NCI-H2196 treated with DMSO at 0.1 percent for 48 hours (cell line): ENCODE data around the gene IQCH.

Source experiments
- DNase-seq: peaks from one replicate; lab custom pipeline; 2025; ENCODE audit not compliant: unreplicated experiment; lab: John Stamatoyannopoulos, UW

The IQCH gene

DNA sequence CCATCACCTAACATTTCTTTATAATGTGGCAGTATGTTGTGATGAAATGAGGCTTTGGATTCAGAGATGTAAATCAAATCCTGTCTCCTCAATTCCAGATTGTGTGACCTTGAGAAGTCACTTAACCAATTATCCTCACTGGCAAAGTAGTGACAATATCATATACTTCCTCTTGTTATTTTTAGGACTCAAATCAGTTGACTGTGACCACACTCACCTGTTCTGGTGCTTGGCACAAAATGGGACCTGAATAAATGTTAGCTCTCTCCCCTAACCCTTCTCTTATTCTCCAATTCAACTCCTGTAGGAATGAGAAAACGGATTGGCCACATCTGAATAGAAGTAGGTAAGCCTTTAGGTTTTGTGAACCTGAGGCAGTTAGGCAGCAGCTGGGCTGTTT is 42.1 kb downstream of the IQCH start:
- DNase-seq: no peak

DNA sequence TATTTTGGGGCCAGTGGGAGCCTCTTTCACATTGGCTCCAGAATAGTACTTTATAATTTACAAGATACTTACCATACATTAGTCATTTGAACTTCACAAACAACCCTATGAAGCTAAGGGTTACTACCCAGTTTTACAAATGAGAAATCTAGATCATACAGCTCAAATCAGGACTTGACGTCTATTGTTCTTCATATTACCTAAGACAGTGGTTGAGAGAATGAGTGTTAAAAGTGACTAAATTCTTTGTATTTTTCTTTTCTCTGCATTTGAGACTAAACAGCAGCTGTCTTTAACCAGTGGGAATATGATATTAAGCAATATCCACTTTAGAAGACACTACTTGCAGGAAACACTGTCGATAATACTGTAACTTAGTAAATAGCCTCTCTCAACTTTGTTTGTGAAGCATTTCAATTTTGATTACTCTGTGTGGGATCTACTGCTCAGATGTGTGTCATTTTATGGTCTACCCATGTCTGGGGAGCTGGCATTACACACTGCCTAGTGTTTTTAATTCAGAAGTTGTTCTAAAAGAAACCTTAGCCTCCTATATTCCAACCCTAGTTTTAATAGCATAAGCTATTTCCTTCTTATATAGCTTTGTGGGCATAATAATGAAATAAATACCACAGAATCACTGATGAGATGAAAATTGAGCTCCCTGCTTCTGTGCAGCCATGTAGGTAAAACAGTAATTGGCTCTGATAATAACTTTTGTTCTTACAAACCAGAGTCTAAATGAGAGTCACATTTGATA is 45.9 kb downstream of the IQCH start:
- no peak for DNase-seq

DNA sequence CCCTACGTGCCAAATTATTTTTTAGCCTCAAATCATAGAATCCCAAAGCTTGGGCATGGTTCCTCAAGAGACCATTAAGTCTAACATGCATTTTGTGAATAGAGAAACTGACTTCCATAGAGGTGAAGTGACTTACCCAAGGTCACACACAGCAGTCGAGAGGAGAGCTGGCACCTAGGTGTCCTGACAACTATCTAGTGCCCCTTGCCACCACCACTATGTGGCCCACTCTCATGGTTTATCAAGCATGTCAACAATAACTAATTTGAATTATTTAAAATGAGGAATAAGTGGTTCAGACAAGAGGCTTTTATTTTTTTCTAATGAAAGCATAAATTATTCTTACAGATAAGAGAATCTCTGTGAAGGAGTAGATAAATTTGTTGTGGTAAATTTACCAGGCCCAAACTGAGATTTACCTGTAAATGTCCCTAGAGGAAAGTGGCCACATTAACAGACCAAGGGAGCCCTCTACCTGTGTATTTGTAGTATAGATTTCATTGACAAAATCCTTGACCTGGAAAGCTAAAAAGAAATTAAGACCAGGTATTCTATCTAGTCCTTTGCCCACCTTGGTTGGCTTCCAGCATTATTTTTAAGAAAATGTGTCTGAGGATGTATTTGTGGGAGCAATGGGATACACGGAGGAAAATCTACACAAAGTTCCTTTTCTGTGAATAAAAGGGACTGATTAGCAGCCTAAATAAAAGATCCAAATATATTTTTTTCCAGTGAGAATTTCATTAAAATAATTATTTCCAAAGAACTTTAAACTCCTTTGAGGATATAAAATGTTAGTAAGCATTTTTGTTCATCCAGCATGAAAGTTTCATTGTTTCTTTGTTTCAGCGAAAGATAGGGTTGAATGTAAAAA is 49.1 kb downstream of the IQCH start:
- DNase-seq: peak; percentile 42

DNA sequence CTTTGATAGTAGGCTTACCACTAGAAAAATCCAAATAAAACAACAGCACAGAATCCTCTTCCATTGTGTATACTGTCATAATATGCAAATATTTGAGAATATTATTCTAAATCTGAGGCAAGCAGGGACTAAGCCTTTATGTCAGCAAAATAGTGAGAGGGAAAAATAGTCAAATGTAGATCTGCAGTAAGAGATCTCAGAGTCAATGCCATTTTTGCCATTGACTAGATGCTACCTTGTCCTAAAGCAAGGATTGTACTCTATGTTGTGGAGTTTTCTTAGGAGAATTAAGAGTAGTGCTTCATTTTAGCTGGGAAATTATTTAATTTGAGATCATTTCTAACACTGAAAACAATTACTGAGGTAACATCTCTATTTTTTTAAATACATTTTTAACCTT is 50.2 kb downstream of the IQCH start:
- no peak for DNase-seq

DNA sequence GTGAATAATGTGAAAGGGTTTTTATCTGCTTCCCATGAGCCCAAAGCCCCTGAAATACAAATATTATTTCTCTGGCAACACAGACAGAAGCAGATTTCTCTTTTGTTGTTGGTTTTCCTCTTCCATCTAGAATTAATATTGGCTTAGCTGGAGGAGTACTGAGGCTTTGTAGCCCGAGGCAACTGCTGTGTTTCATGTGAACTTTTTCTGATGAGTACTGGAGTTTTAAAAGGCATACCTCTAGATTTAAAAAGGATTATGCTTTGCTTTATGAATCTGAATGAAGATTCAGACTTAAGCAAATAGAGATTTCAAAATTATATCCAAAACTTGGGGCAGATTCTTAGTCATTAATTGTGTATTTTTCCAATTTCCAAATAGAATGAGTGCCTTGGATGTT is 50.9 kb downstream of the IQCH start:
- no peak for DNase-seq

DNA sequence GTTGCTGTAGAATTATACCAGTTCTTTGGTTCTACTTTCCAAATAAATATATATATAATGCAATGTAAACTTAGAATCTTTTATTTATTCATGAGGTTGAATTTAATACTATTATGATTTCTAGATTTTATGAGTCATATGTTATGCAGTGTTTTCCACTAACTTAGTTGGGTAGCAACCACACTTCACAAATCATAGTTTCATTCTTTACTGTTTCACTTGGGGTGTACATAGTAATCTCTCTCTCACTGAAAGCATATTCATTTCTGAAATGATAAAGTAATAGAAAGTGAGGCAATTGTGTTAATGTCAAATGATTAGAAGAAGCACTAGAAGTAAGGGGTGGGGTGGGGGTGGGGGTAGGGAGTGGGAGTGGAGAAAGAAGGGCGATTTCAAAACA is 52.6 kb downstream of the IQCH start:
- DNase-seq: no peak

DNA sequence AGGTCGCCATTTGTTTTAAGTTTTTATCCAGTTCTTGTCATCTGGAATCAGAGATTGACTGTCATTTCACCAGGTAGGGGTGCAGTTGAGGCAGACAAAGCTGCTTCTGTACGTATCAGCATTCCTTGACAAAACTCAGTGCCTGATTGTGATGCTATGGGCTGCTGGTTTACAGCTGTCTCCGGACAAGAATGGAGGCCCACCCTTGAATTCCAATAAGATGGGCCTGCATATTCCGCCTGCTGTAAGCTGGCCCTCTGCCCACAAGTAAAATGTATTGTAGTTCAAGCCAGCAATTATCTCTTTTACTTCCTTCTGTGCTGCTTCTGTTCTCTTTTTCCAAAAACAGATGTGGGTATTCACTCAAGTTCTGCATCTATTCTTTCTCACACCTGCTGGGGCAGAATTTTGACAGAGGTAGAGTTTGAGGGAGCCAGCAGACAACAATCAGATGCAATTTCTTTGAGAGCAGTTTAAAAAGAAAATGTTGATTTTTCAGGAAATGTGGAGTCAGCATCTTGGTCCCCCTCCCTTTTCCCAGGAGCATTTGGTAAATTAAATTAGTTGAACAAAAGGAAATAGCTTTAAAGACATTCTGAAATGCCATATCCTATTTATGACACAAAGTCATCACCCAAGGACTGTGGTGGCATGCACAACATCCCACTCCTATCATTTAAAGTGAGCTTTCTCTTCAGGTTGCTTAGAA is 53.5 kb downstream of the IQCH start:
- DNase-seq: no peak

DNA sequence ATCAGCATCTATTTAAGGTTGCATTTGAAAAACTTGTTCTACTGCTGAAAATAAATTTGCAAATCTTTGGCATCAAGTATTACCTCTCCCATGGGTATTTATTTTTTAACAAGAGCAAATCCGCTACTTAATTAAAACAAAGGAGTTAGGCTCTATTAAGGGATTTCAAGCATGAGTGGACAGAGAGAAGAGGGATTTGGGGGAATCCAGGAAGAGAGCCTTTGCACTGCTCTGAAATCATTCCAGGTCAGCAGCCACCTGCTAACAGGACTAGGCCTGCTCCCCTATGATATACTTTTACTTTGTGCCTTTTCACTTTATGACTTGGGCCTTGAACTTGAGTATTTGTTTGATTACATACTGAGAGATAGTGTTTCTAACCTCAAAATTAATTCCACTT is 57.1 kb downstream of the IQCH start:
- DNase-seq: no peak

DNA sequence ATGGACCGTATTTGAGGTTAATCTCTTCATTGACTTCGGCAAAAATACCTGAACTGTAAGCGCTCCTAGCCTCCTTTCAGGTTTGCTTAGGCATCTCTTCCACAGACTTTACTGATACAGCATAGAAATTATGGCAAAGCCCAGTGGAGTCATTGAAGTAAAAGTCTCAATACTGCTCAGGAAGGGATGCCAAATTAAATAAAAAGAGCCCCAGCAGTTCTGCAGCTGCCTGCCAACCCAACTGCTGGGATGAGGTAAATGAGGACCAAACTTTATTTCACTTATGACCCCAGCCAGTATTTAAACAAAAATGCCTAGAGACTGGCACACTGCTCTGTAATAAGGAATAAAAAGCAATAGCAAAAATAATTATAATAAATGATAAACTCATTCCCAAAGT is 65.4 kb downstream of the IQCH start:
- no peak for DNase-seq

DNA sequence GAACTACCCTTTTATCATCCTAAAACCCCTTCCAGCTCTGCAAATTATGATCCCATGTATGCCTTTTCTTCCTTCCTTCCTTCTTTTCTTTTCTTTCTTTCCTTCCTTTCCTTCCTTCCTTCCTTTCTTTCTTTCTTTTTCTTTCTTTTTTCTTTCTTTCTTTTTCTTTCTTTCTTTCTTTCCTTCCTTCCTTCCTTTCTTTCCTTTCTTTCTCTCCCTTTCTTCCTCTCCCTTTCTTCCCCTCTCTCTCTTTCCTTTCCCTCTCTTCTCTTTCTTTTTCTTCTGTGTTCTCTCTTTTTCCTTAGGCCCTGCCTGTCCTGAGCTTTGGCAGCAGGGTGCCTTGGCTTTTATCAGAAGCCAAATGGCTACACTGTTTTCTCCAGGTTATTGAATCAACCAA is 66.8 kb downstream of the IQCH start:
- DNase-seq: no peak

DNA sequence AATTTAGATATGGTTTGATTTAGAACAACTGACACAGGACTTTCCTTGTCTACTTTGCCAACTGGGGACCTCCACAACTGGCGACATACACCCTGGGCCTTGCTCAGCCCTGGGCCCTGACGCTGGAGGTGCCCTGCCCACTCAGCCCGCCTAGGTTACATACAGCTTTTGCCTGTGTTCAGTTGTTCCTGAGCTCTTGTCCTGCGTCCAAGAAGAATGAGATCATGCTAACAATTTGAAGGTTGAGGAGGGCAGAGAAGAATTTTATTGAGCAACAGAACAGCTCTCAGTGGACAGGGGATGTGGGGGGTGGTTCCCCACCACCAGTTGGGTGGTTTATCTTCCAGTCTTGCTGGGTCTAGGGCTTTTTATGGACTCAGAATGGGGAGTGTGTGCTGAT is 67.9 kb downstream of the IQCH start:
- DNase-seq: no peak

DNA sequence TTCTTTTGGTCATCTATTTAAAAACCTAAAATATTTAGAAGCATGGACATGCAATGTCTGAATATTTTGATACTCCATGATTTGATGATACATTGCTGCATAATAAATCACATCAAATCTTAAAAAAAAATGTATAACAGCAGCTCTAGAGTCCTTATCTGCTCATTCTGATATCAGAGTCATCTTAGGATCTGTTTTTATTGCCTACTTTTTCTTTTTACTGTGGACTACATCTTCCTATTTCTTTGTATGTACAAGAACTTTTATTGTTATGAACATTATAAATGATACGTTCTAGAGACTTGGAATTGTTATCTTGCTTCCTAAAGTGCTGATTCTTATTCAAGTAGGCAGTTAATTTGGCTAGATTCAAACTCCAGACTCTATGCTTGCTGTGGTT is 72.7 kb downstream of the IQCH start:
- DNase-seq: no peak

DNA sequence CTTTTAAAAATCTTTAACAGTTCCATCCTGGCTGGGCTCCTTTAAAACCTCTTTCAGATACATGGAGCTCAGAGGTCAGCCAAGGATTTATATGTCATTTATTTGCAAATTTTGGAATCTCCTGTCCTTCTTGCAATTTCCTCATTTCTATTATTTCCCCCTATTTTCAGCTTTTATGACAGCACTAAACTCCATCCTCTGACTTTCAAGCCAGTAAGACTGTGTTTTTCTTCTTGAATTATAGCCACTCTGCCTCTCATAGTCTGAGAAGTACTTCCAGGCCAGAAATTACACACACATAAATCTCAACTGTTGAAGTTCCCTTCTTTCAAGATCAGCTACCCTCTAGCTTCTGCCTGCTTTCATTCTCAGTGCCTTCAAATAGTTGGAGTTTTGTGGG is 73.2 kb downstream of the IQCH start:
- DNase-seq: no peak

DNA sequence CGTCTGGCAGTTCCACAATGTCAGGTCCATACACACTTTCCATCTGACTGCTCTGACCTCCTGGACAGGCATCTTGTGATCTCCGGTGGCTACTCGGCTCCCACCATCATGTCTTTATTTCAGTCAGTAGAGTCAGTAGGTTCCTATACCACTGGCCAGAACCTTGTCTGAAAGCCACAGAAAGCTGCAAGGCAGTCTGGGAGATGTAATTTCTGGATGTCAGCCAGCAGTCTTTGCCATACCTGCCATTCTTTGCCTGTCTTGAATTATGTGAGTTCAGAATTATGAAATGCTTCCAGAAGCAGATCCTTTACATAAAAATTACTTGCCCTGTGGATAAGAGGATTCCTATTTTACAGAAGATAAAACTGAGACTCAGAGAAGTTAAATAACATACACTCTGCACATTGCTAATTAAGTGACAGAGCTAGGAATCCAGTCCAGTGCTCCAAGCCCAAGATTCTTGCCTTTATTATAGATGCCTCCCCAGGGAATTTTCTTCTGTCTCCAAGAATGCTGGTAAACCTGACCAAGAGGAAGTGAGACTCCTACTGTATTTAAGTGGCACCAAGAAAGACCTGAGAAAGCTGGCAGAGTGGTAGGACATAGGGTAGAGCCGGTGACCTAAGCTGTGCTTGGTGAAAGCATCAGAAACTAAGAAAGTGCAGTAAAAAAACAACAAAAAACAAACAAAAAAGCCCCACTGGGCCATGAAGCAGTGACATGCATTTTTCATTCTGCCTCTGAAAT is 75.6 kb downstream of the IQCH start:
- no peak for DNase-seq

DNA sequence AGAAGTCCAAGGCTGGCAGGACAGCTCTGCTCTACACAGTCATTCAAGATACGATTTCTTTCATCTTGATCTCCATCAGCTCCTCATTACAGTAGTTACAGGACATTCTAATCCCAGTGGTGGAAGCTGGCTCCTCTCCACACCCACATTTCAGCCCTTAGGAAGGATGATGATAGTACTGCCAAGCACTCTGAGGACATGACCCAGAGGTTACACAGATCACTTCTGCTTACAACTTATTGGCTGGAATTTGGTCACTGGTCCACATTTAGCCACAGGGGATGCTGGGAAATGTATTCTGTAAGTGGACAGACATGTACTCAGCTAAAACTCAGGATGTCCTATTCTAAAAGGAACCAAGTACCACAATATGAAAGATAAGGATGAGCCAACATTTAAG is 77.1 kb downstream of the IQCH start:
- DNase-seq: no peak

DNA sequence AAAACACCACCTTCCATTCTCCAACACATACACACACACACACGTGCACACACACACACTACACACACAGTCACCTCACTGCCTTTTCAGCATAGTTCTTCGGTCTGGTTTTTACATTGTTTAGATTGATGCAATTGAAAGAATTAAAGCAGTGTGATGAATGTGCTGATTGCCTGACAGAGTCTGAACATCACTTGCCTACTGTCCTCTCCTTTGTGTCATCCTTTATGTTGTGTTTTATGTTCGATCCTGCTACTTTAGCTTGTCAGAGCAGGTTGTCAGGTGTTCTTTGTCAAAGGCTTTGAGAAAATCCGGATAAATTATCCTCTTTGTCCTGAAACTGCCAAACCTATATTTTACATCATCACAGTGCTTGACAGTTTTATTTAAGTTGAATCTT is 80.4 kb downstream of the IQCH start:
- no peak for DNase-seq

DNA sequence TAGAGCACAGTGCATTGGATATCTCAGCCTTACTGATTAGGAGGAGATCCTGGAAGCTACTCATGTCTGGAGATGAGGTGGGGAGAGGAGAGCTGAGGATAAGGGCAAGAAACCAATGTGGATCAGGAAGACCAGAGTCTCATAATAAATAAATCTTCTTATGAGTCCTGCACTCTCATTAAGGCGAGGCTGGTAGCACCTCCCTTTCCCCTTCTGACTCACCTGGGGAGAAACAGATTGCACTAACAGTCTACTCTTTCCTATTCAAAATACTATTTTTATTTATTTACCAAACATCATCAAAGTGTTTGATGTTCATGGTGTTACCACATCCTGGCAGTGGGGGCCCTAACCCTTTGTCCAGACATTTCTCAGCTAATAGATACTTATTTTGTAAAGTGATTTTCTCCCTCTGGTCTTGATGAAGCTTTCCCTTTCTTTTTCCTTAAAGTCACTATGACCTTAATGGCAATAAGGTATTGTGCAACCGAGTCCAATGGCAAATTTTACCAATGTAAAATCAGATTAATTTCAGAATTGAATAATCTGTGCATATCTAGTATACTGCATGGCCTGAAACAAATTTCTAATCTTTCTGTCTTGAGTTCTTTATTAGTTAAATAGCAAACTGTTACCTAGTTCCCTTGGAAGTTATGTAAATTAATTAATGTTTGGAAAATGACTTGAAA is 81.1 kb downstream of the IQCH start:
- DNase-seq: no peak

DNA sequence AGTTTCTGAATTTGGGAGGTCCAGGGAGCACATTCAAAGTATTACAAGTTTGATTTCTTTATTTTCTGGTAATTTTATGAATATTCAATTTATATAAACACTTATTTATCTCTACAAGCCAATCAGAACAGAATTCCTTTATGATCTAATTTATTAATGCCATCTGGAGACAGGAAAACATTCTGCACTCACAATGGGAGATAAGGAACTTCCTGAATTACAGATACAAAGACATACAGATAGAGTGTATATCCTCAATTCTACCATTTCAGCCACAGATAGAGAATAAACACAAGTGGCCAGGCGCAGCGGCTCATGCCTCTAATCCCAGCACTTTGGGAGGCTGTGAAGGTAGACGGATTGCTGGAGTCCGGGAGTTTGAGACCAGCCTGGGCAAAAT is 86.0 kb downstream of the IQCH start:
- DNase-seq: no peak

DNA sequence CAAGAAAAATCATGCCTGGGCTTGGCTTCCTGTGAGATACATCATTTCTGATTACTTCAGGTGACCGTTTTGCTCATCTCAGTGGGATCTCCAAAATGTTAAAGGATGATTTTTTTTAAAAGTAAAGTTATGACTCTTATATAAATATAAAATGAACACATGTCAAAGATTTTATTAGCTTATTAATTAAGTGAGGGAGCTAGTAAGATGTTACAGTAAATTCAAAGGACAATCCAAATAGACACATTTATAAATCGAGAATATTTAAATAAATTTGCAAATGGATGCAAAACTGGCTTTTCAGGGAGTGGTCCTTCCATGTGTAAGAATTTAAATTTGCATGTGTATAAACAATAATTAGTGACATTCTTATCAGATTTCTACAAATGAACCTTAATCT is 87.0 kb downstream of the IQCH start:
- no peak for DNase-seq

DNA sequence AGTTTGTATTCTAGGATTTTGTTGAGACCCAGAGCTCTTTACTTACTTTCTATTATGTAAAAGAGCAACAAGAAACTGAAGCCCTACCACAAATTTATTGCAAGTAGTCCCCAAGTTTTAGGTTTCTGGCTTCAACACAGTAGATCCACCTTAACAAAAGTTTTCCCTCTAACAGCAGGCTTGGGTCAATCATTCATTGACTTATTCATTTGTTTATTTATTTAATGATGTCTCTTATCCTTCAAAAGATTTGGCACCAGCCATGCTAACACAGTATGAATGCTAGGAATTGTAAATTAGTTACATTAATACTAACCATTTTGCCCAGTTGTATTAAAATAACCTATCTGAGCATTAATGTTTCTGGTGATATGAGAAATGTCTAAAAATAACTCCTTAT is 88.6 kb downstream of the IQCH start:
- DNase-seq: no peak

DNA sequence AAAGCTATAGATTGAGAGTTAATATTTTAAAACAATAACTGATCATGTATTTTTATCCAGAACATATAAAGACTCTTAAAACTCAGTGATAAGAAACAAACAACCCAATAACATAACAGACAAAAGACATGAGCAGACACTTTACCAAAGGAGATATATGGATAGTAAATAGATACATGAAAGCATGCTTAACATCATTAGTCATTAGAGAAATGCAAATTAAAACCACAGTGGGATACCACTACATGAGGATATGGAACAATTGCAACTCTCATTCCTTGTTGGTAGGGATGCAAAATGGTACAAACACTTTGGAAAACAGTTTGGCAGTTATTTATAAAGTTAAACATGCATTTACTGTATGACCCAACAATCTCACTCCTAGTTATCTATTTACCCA is 95.0 kb downstream of the IQCH start:
- DNase-seq: no peak
